ENCODE results near the gene SMAD9.

DNA sequence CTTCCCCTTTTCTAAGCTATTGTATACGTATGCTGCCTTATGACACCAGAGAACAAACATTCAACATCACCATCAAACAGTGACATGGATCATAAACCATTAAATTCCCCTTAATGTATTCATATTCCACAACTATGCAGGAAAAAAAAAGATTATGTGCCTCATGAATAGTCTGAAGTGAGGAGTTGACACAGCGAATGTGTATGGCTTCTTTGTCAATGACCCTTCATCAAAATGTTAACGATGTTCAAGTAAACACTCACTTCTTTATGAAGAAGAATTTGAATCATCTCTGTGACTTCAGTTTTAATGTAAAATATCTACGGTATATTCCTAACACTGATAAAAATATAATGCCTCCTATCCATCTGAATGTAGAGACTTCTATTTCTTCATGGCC lies 44.6 kb downstream of the SMAD9 start:
- TF ChIP-seq CTCF (IDR thresholded peaks at IDR 0.05) = no peak
- no peak for TF ChIP-seq POLR2A (IDR thresholded peaks at IDR 0.05)

Data from esophagus squamous epithelium (tissue), 4 donors.